H1 (cell line): ENCODE data around the gene PLCB3. TPM values are rescaled to one million over a fixed set of nuclear protein-coding genes. Genes with fewer than 3 reads are reported as not detected.

Source experiments
- CBX5 ChIP-seq: fragments of 300-800, 300-1000 bp; sonication (generic); IDR thresholded peaks from 2 replicates; pipeline ENCODE4 v1.7.1; 2016; ENCODE audit warnings: antibody characterized with exemption, low read length, low read depth
- CEBPB ChIP-seq: IDR thresholded peaks from 2 replicates; pipeline ENCODE4 v1.6.1; 2012; ENCODE audit warnings: low read depth, low read length
- EP300 ChIP-seq, 2 experiments: IDR thresholded peaks; 1 replicate in 1 of 2; 2 replicates in 1 of 2; pipeline ENCODE4 v1.6.1; 2011 to 2012; ENCODE audit warnings: low read depth in 2 of 2, low read length in 2 of 2, mild to moderate bottlenecking in 2 of 2, borderline replicate concordance in 1 of 2, inconsistent platforms in 1 of 2, moderate library complexity in 1 of 2
- GABPA ChIP-seq: IDR thresholded peaks from 2 replicates; pipeline ENCODE4 v1.6.1; 2011; ENCODE audit warnings: mild to moderate bottlenecking, low read length, moderate library complexity, borderline replicate concordance; ENCODE audit not compliant: insufficient read depth
- JUN ChIP-seq: IDR thresholded peaks from 2 replicates; pipeline ENCODE4 v1.6.1; 2011; ENCODE audit warnings: low read depth, mild to moderate bottlenecking, improper control_type of control experiment, low read length
- JUND ChIP-seq: IDR thresholded peaks from 2 replicates; pipeline ENCODE4 v1.6.1; 2011; ENCODE audit warnings: mild to moderate bottlenecking, improper control_type of control experiment, low read length
- KDM1A ChIP-seq: fragments of 200-600, 300-600 bp; sonication (generic); IDR thresholded peaks from 2 replicates; pipeline ENCODE4 v1.7.1; 2016; ENCODE audit warnings: mild to moderate bottlenecking, low read length, borderline replicate concordance
- KDM4A ChIP-seq: IDR thresholded peaks from one replicate; pipeline ENCODE4 v1.7.1; 2012; ENCODE audit warnings: low read depth, mild to moderate bottlenecking, moderate library complexity, low read length, inconsistent platforms; ENCODE audit not compliant: severe bottlenecking
- MAFK ChIP-seq: IDR thresholded peaks from 2 replicates; pipeline ENCODE4 v1.6.1; 2012; ENCODE audit warnings: low read depth, mild to moderate bottlenecking, improper control_type of control experiment, low read length
- POLR2AphosphoS5 ChIP-seq: IDR thresholded peaks from 2 replicates; pipeline ENCODE4 v1.6.1; 2011; ENCODE audit warnings: low read depth, low read length
- POU5F1 ChIP-seq: IDR thresholded peaks from 2 replicates; pipeline ENCODE4 v1.6.1; 2011; ENCODE audit warnings: low read depth, mild to moderate bottlenecking, low read length, moderate library complexity
- RAD21 ChIP-seq, 2 experiments: IDR thresholded peaks in 1 of 2; conservative IDR thresholded peaks in 1 of 2; 2 replicates each; pipeline ENCODE4 v1.6.1; 2011; ENCODE audit warnings: low read depth in 2 of 2, low read length in 2 of 2, improper control_type of control experiment in 1 of 2, inconsistent platforms in 1 of 2, mild to moderate bottlenecking in 1 of 2, moderate library complexity in 1 of 2
- RBBP5 ChIP-seq: IDR thresholded peaks from 2 replicates; pipeline ENCODE4 v1.7.1; 2012; ENCODE audit warnings: low read depth, mild to moderate bottlenecking, inconsistent platforms, low read length, moderate library complexity, borderline replicate concordance
- SIN3A ChIP-seq, 2 experiments: IDR thresholded peaks in 1 of 2; conservative IDR thresholded peaks in 1 of 2; 2 replicates each; pipeline ENCODE4 v1.6.1; 2011 to 2012; ENCODE audit warnings: low read length in 2 of 2, improper control_type of control experiment in 1 of 2, low read depth in 1 of 2, mild to moderate bottlenecking in 1 of 2
- SIX5 ChIP-seq: IDR thresholded peaks from 2 replicates; pipeline ENCODE4 v1.6.1; 2011; ENCODE audit warnings: mild to moderate bottlenecking, low read depth, low read length
- TAF7 ChIP-seq: optimal IDR thresholded peaks from 2 replicates; pipeline ENCODE3; 2011; ENCODE audit warnings: low read depth, mild to moderate bottlenecking, inconsistent platforms, low read length, moderate library complexity, borderline replicate concordance
- polyA plus RNA-seq, 7 experiments: library from polyadenylated mRNA; depleted of rRNA in 3 of 7; stranded (reverse) in 5 of 7; unstranded in 2 of 7; fragments of >200 nt in 5 of 7; fragments of 200-250 nt in 2 of 7; gene quantifications; 1 replicate in 5 of 7; 2 replicates in 1 of 7; 4 replicates in 1 of 7; pipeline versions ENCODE4 v1.2.1 to v1.2.3, GENCODE V29; 2011 to 2013; ENCODE audit warnings: missing spikeins in 2 of 7, mixed read lengths in 2 of 7
- total RNA-seq: library from RNA; stranded (reverse); fragmentation: NEBNext Ultra II Directional; extraction: Animal tissue kit (Norgen Biotek cat#: 25700); gene quantifications from 2 replicates; pipeline ENCODE4 v1.2.1, GENCODE V29; 2021
- TF ChIP-seq, protein P1 (sequence below): IDR thresholded peaks from 2 replicates; pipeline ENCODE4 v1.6.1; 2011; ENCODE audit warnings: low read length, improper control_type of control experiment
- TF ChIP-seq, protein P2 (sequence below): IDR thresholded peaks from 2 replicates; pipeline ENCODE4 v1.6.1; 2012; ENCODE audit warnings: low read length, inconsistent platforms

The PLCB3 gene
- total and polyA plus RNA-seq, 2 of the 8 experiments (the other 6 are each of a cell fraction or from before 2014, with no cell fraction given): 47.2 to 104 TPM

DNA sequence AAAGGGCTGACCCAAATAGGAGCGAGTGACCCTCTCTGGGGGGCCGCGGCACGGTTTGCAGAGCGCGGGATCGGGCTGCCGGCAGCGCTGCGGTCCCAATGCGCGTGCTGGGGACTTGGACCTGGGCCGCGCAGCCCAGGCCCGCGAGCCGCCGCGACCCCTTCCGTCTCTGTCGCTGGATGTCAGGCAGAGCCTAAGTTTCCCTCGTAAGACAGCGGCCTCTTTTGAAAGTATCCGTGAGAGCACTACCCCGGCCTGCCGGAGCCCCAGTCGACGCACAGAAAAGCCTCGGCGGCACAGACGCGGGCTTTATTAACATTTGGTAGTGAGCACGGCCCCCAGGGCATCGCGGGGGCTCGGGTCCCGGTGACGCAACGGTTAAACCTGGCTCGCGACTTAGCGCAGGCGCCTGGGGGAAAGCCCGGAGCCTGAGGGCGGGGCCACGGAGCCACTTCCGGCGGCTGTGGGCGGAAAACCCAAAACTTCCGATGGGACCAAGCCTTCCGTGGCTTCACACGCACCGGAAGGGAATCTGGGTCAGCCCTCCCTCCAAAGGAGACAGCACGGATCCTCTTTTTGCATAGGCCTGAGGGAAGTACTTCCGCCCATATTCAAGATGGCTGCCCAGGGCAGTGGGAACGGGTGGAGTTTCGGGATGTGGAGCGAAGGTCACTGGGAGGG is 18.4 kb downstream of the PLCB3 start (continued):
- TF ChIP-seq MAFK: no peak
- TF ChIP-seq SIN3A (conservative IDR thresholded peaks at IDR 0.05 in 1 of 2, IDR thresholded peaks at IDR 0.05 in 1 of 2; ENCODE audit: low read depth in 1 of 2, low read length in 2 of 2): peak; percentile 71 to 93; a peak in 2 of 4 replicates
- peak; percentile 96 for TF ChIP-seq GABPA
- 0 out of 3 replicates have a peak, but pooled peaks of 1 of the 2 experiments have one; percentile 27 for TF ChIP-seq EP300 (IDR thresholded peaks at IDR 0.05; ENCODE audit: borderline replicate concordance in 1 of 2, low read depth in 2 of 2, low read length in 2 of 2)
- TF ChIP-seq JUN: no peak
- peak; percentile 79 for TF ChIP-seq SIX5
- no peak for TF ChIP-seq CBX5
- no peak for TF ChIP-seq POU5F1
- TF ChIP-seq RAD21 (IDR thresholded peaks at IDR 0.05 in 1 of 2, conservative IDR thresholded peaks at IDR 0.05 in 1 of 2; ENCODE audit: low read depth in 2 of 2, low read length in 2 of 2): peak in 1 of 2 experiments; percentile 8; a peak in 1 of 4 replicates
- TF ChIP-seq KDM4A: peak; percentile 32
- TF ChIP-seq, protein P1, sequence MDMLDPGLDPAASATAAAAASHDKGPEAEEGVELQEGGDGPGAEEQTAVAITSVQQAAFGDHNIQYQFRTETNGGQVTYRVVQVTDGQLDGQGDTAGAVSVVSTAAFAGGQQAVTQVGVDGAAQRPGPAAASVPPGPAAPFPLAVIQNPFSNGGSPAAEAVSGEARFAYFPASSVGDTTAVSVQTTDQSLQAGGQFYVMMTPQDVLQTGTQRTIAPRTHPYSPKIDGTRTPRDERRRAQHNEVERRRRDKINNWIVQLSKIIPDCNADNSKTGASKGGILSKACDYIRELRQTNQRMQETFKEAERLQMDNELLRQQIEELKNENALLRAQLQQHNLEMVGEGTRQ: no peak
- no peak for TF ChIP-seq TAF7
- no peak for TF ChIP-seq KDM1A
- peak; percentile 74 for TF ChIP-seq JUND
- TF ChIP-seq POLR2AphosphoS5: no peak
- TF ChIP-seq, protein P2, sequence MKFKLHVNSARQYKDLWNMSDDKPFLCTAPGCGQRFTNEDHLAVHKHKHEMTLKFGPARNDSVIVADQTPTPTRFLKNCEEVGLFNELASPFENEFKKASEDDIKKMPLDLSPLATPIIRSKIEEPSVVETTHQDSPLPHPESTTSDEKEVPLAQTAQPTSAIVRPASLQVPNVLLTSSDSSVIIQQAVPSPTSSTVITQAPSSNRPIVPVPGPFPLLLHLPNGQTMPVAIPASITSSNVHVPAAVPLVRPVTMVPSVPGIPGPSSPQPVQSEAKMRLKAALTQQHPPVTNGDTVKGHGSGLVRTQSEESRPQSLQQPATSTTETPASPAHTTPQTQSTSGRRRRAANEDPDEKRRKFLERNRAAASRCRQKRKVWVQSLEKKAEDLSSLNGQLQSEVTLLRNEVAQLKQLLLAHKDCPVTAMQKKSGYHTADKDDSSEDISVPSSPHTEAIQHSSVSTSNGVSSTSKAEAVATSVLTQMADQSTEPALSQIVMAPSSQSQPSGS: peak; percentile 84
- peak; percentile 26; the same call in 1 of the 2 replicates for TF ChIP-seq RBBP5
- peak; percentile 91 for TF ChIP-seq CEBPB
